ENCODE results near the gene SMC4.
"Not testable (repeated sequence)": the region's sequence is repeated elsewhere in the genome, so short reads cannot be mapped to it uniquely, and the experiment has no call there.

The SMC4 gene

DNA sequence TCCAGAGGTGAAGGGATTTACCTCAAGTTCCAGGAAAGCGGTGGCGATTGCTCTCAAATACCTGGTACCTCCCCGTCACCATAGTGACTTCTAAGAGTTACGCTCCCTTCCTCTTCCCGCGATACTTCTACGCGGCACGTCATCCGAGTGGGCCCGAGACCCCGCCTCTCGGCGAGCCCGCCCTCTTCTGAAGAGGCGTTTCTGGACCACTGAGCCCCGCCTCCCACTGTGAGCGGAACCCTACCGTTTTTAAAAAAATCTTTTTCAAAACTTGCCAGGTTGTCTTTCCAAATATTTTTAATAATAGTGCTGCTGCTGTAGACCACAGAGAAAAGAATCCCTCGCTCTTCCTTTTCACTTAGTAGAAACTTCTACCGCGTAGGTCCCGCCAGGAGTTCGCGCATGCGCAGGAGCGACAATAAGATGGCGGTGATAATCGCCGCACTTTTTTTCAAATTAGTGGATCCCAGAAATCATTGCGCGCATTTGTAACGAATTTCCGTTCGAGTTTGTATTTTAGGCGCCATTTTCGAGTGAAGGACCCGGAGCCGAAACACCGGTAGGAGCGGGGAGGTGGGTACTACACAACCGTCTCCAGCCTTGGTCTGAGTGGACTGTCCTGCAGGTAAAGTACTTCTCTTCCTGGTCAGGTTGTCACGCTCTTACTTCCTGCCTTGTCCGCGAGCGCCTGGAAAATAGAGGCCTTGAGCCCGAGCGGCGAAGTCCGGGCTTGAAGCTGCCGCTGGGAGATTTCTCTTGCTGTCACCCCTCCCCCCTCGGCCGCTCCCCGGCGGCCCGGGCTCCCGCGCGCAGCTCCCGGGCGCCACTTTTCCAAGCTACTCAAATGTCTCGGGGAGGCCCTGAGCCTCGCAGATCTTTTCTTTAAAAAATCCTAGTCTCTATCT is at the start of gene SMC4, which contains the start of gene IFT80:
SMC4 (plus strand) TSS at position 526 of the 905 bp plus-strand sequence. CDS start 1,177 bp downstream, outside the sequence.
IFT80 (minus strand) TSS at position 101 of the 905 bp plus-strand sequence. CDS start 14,625 bp downstream, outside the sequence.
- DNase-seq (ENCODE audit: low spot score), result peak; percentile 83

DNA sequence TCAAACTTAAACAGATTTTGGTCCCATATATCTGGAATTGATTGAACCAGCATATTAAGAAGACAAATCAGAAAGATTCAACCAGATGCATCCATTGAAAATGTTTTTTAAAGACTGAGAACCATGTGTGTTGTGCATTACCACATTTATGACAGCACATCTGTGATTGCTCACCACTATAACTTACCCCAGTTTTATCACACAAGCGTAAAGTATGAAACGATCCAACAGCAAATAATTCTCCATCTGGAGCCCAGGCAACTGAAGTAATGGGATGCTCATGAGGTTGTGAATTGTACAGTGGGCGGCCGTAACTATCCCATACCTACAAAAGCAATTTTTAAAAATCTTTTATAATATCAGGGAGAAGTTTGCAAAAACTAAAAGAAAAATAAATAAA is 43.6 kb upstream of the SMC4 start:
- no peak for DNase-seq (ENCODE audit: low spot score)

DNA sequence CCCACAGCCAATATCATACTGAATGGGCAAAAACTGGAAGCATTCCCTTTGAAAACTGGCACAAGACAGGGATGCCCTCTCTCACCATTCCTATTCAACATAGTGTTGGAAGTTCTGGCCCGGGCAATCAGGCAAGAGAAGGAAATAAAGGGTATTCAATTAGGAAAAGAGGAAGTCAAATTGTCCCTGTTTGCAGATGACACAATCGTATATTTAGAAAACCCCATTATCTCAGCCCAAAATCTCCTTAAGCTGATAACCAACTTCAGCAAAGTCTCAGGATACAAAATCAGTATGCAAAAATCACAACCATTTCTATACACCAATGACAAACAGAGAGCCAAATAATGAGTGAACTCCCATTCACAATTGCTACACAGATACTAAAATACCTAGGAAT is 36.6 kb upstream of the SMC4 start:
- not testable (repeated sequence) for DNase-seq (ENCODE audit: low spot score)

DNA sequence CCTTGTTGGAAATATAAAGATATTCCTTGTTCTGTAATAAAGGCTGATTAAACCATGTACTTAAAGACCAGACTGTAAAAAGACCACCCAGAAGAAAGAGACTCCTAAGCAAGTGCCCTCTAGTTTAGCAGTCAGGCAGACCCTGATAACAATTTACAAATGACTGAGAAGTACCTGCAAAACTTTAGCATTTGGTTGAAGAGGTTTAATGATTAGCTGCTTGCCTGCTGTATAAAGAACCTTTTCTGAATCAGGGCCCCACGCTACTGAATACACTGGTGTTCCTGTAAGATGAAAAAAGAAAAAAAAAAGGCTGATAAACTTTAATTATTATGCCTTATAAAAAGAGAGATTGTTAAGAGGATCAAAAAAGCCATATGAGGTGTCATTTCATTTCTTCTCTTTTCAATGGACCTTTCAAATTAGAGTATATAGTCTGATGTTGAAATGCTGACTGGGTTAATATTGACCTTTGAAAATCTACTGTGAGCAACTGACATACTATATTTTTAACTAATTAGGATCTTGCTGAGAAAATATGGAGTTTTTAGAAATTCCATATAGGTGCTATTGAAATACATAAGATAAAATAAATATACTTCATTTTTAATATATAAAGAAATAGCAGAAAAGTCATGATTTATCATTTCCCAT is 33.5 kb upstream of the SMC4 start:
- DNase-seq (ENCODE audit: low spot score), result no peak

DNA sequence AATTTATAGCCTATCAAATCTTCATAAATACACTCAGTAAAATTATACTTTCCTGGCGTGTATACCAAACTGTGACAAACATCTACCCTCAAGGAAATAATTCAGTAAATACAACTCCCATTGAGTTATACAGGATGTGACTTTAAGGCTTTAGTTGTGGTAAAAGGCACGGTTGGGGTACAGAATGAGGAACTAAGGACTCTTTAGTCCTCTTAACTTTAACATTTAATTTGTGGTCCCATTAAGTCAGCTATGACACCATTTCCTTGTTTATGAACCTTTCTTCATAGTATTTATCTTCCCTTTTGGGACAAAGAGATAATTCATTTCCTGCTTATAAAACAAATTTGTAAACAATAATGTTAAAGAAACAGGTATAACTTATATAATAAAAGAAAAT is 30.6 kb upstream of the SMC4 start:
- no peak for DNase-seq (ENCODE audit: low spot score)

DNA sequence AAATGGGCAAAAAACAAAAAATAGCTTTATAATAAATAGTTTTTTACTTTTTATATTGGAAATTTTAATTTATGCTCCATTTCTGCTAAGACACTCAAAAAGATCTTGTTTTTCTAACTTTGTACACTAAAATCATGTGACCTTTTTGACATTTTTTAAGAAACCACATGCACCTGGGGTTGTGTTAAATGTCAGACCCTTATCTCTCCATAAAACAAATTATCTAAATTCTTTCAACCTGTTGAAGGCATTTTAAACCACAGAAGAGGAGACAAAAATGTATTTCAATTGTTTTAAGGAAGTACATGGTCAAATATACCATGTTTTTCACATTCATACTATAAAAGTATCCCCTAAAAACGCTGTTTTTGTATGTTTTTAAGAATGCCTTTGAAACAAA is 29.7 kb upstream of the SMC4 start:
- DNase-seq (ENCODE audit: low spot score), result no peak

DNA sequence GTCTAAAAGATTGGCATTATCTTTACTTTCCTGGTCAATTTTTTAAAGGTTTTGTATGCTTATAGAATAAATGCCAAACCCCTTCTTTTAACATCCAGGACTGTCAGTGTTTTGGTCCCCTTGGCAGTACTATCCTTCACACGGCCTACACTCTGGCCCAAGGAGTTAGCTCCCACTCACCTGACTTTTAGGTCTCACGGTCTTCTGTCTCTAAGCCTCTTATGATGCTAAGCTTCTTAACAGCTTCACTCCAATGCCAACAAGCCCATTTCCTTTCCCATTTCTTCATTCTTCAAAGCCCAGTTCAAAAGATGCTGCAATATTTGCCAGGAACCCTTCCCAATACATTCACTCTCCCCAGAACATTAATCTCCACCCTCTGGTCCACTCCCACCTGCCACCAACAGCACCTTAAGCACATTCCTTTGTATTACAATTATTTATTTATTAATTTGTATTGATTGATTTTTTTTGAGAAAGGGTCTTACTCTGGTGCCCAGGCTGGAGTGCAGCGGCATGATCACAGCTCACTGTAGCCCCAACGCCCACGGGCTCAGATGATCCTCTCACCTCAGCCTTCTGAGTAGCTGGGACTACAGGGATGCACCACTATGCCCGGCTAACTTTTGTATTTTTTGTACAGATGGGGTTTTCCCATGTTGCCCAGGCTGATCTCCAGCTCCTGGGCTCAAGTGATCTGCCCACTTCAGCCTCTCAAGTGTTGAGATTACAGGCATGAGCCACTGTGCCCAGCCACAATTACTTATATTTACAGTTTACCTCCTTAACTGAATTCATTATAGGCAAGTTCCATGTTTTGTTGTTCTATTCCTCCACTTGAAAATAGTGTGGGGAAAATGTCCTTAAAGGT is 28.2 kb upstream of the SMC4 start:
- DNase-seq (ENCODE audit: low spot score), result no peak

DNA sequence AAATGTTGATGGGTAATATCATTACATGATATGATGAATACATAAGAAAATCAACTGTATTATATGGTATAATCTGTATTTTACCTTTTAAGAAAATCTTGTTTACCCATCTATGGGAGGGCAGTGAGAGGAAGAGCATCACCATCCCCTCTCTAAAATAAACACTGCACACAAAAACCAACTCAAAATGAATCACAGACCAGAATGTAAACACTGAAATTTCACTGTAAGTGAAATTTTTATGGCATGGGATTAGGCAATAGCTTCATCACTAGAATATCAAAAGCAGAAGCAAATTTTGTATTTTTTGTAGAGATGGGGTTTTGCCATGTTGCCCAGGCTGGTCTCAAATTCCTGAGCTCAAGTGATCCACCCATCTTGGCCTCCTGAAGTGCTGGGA is 26.7 kb upstream of the SMC4 start:
- DNase-seq (ENCODE audit: low spot score), result no peak

DNA sequence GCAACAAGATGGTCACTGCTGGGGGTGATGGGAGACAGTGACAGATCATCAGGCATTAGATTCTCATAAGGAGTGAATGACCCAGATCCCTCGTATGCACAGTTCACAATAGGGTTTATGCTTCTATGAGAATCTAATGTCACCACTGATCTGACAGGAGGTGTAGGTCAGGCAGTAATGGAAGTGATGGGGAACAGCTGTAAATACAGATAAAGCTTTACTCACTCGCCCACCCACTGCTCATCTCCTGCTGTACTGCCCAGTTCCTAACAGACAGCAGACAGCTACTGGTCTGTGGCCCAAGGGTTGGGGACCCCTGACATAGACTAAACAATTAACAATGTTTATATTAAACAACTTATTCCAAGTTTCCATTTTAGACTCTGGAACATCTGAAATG is 25.8 kb upstream of the SMC4 start:
- DNase-seq (ENCODE audit: low spot score), result no peak

DNA sequence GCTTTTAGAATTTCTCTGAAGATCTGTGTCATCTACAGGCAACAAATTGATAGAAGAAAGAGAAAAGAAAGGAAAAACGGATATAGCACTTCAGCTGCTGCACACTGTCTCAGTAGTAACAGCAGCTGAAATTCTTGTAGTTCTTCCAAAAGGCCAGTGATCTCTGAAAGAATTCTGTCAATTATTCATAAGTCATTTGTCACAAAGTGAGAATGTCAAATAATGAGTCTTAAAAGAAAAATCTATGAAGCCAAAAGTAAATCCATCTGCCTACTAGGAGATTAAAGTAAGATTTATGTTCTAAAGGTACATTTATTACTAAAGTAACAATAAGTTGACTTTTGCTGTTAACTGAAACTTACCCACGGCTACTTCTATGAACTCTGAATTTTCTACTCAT is 25.0 kb upstream of the SMC4 start:
- no peak for DNase-seq (ENCODE audit: low spot score)

DNA sequence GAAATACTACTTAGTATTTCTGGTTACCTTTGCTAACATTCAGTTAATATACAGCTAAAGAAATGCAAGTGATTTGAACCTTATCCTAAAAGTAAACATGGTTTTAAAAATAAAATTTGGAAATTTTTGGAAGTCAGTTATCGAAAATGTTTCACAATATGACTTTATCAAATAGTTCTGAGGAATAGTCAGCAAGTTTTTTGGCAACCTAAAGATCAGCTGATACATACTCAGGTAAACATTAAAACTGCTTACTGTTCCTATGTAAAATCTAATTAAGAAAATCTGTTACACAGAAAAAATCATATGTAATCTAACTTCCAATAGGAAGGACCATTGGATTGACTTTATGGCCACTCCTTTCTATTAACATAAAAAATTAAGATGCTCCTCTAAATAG is 24.5 kb upstream of the SMC4 start:
- no peak for DNase-seq (ENCODE audit: low spot score)

DNA sequence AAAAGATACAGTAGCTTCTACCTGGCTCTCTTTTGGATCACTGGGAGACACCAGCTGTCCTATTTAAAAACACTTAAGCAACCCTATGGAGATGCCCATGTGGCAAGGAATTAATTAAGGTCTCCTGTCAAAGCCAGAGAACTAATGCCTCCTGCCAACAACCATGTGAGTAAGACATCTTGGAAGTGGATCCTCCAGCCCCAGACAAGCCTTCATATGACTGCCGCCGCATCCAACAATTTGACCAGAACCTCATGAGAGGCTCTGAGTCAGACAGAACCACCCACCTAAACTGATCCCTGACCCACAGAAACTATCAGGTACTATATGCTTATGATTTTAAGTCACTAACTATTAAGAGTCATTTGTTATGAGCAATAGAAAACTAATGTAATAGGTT is 22.8 kb upstream of the SMC4 start:
- DNase-seq (ENCODE audit: low spot score), result no peak

DNA sequence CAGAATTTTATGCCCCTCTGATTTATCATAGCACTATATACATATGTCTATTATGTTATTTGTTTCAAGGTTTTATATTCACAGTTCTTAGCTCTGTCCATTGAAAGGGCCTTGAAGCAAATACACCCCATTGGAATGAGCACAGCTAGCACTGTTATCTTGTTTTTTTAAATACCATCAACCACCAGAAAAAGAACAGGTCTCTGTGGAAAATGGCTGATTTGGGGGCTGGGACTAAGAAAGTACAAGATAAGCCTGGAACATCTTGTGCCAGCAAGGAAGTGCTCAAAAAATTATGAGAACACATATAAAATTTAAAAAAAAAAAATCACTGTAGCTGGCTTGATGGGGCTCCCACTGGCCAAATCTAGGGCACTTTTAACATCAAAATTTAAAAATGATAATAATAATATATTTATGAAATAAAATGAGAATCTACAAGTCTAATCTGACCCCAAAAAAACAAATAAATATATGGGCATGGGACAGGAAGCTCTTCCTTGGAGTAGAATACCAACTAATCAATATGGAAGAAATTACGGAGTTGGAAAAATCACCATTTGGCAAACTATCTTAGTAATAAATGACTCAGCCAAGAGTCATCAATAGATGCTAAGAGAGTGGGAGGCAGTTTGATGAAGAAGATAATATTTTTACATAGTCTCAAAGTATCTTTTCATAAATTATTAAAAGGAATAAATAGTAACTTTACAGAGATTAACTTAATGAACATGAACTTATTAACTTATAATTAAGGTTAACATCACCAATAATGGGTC is 20.9 kb upstream of the SMC4 start:
- no peak for DNase-seq (ENCODE audit: low spot score)

DNA sequence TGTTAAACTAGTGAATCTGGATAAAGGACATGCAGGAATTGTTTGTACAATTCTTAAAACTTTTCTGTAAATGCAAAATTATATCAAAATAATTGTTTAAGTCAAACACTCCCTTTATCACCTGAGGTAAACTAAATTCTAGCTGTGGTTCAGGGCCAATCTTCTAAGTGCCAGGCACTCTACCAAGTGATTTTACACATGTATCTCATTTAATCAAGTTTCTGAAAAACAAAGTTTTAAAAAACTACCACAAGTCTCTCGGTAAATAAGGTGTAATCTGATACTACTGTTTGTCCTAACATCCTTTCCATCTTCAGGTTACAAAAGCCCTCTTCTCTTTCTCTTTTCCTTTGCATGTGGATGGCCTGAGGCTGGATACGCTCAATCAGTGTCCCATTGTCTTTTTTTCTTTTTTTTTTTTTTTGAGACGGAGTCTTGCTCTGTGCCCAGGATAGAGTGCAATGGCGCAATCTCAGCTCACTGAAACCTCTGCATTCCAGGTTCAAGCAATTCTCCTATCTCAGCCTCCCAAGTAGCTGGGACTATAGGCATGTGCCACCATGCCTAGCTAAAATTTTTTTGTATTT is 19.7 kb upstream of the SMC4 start:
- no peak for DNase-seq (ENCODE audit: low spot score)

DNA sequence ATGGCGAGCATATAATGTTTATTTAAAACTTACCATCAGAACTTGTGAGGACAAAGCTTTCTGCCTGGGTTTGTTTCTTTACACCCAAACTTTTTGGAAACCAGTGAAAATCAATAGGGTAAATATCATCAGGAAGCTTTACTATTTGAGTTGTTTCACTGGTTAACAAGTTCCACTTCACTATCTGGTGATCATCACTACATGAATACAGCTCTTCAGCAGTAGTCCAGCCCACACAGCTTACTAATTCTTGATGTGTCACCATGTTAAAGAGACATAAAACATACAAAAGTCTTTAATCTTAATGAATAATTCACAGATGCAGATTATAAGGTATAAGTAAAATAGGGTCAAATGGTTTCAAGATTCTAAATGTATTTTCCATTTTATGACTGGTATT is 18.0 kb upstream of the SMC4 start:
- DNase-seq (ENCODE audit: low spot score), result no peak

DNA sequence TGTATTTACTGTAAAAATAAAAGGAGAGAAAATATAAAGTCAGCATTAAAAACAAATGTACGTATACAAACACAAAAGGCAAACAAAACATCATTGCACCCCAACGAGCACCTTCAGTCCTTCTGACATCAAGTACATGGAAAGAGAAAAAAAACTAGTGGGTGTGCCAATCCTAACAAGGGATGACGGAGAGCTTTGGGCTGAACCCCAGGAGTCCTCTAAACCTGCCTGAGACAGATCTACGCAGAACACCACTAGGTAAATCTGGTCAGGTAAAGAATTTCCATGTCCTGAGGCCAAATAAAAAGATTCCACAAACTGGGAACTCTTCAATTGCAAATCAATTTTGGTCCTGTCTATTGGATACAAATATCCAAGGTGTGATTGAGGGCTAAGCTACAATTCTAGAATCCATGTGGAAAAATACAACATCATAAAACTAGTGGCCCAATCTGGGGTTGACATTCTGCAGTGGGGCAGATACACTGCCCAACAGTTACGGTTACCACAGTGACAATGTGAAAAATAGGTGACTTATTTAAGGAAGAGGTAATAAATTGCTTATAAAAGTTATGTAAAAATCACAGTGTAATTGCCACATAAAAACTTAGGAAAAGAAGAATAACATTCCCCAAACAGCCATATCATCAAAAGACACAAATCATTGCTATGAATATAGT is 14.7 kb upstream of the SMC4 start:
- DNase-seq (ENCODE audit: low spot score), result no peak

DNA sequence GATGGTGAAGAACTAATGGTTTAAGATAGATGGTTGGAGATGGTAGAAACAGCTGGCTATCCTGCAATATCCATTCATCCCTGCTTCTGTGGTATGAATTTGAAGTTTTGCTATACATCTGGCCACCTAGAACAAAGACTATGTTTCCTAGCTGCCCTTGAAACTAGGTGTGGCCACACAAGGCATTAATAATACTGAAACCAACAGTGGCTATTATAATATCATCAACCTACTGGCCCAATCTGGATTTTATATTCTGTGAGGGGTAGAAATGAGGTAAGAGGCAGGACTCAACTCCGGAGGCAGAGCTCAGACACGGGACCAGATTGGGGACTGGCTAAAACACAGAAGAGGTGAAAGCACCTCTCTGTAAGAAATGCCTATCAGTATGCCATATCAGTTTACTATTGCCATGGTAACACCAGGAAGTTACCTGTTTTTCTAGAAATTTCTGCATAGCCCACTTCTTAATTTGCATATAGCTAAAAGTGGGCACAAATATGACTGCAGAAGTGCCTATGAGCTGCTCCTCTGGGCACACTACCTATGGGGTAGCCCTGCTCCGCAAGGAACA is 8.8 kb upstream of the SMC4 start:
- DNase-seq (ENCODE audit: low spot score), result no peak

DNA sequence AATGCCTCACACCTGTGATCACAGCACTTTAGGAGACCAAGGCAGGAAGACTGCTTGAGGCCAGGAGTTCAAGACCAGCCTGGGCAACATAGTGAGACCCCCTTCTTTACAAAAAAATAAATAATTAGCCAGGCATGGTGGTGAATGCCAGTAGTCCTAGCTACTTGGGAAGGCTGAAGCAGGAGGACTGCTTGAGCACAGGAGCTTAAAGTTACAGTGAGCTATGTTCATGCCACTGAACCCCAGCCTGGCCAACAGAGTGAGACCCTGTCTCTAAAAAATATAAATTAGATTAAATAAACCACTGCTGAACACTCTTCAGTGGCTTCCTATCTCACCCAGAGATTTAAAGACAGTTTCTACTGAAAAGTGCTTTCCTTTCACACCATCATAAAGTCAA is 6.7 kb upstream of the SMC4 start:
- DNase-seq (ENCODE audit: low spot score), result no peak

DNA sequence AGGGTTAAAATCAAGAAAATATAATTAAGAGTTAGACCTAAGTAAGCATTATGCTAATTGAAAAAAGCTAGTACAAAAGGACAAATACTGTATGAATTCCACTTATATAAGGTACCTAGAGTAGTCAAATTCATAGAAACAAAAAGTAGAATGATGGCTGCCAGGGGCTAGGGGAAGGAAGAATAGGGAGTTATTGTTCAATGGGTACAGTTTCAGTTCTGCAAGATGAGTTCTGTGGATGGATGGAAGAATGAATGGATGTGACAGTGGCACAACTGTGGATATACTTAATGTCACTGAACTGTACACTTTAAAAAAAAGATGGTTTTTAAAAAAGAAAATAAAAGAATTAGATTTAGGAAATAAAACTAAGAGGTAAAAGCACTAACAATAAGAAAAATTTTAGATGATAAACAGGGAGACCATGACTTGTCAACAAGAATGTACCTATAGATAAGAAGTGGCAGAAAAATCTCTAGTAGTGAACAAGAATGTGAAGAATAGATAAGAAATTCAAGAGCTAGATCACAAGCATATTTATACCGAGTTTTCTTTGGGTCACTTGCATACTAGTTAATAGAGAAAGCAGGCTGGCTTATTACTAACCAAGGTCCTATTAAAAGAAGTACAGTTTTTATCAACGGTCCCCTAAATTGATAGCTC is 6.0 kb upstream of the SMC4 start:
- no peak for DNase-seq (ENCODE audit: low spot score)

DNA sequence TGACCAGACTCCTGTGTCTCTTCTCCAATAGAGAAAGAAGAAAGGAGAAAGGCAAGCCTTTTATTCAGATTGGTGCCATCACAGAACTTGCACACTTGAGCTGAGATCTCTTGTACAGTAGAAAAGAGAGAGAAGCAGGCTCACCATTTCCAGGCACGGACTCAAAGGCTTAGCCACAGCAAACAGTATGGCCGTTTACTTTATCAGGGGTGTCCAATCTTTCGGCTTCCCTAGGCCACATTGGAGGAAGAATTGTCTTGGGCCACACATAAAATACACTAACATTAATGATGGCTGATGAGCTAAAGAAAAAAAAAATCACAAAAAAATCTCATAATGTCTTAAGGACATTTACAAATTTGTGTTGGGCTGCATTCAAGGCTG is 5.4 kb upstream of the SMC4 start:
- no peak for DNase-seq (ENCODE audit: low spot score)
